Hematopoietic multipotent progenitor cell (in vitro differentiated cells): Measurements from ENCODE around the gene DNAAF8. TPM values are rescaled to one million over a fixed set of nuclear protein-coding genes. Genes with fewer than 3 reads are reported as not detected.
"Not testable (repeated sequence)": the region's sequence is repeated elsewhere in the genome, so short reads cannot be mapped to it uniquely, and the experiment has no call there.

Experiments used
- DNase-seq, 3 donors: peaks; one replicate each; pipeline ENCODE4 v3.0.0-alpha.2; 2011 to 2015; ENCODE audit warnings: low read depth in 2 of 3, low spot score in 2 of 3
- total RNA-seq: library from RNA; depleted of rRNA; stranded (reverse); fragments of >200 nt; gene quantifications from one replicate; pipeline ENCODE4 v1.2.3, GENCODE V29; 2012

Gene DNAAF8
- total RNA-seq, 1 donor = 0.54 TPM

- DNase-seq = no peak
Observed at GRCh38 chr16:4776141-4776705, 41.9 kb downstream of the DNAAF8 start.

GRCh38 chr16:4777339-4778049 is 43.2 kb downstream of the DNAAF8 start:
- DNase-seq = no peak

- no peak for DNase-seq
Observed at GRCh38 chr16:4778050-4778392, 43.7 kb downstream of the DNAAF8 start.

DNA sequence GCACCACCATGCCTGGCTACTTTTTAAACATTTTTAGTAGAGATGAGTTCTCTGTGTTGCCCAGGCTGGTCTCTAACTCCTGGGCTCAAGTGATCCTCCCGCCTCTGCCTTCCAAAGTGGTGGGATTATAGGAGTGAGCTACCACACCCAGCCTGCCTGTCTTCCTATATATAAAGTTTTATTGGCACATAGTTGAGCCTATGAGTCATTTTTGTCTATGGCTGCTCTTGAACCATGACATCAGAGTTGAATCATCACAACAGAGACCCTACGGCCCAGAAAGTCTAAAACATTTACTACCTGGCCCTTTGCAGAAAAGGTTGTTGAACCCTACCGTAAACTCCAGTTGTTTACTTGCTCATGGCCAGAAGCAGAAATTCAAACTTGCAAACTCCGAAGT is 45.9 kb downstream of the DNAAF8 start:
- DNase-seq = no peak

DNA sequence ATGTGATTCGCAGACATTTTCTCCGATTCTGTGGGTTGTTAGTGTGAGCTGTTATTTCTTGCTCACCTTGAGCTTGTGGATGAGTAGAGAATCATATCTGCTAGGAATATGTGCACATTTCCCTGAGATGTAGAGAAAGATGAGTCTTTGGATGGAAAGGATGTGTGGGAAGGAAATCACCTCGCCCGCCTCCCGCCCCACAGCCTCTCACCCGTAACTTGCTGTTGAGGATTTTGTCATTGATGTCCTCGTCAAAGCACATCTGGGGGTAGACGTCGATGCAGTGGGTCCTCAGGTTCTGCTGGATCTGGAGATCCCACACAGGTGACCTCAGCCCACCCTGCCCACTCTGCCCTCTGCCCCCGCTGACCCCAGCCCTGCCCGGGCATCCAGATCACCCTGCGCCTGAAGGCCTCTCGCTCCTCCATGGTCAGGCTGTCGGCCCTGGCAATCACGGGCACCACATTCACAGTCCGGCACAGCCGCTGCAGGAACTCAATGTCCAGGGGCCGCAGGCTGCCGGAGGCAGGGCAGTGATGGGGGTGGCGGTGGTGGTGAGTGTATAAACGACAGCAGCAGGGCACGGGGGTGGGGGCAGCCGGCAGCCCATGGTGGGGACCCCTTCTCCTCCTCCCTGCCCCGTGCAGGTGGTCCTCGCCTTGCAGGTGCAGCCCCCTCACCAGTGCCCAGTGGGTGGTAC is 49.1 kb downstream of the DNAAF8 start:
- DNase-seq = no peak

- DNase-seq = no peak
Observed at GRCh38 chr16:4783951-4784336, 49.6 kb downstream of the DNAAF8 start.

DNA sequence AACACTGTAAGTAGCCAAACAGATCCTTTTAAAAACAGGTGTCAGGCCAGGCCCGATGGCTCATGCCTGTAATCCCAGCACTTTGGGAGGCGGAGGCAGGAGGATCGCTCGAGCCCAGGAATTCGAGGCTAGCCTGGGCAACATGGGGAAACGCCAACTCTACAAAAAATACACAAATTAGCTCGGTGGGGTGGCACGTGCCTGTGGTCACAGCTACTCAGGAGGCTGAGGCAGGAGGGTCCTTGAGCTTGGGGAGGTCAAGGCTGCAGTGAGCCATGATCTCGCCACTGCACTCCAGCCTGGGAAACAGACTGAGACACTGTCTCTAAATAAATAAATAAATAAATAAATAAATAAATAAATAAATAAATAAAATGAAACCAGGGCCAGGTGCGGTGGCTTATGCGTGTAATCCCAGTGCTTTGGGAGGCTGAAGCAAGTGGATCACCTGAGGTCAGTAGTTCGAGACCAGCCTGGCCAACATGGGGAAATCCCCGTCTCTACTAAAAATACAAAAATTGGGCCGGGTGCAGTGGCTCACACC is 50.2 kb downstream of the DNAAF8 start:
- DNase-seq = not testable (repeated sequence)

- no peak for DNase-seq
Observed at GRCh38 chr16:4785758-4786433, 51.6 kb downstream of the DNAAF8 start.

DNA sequence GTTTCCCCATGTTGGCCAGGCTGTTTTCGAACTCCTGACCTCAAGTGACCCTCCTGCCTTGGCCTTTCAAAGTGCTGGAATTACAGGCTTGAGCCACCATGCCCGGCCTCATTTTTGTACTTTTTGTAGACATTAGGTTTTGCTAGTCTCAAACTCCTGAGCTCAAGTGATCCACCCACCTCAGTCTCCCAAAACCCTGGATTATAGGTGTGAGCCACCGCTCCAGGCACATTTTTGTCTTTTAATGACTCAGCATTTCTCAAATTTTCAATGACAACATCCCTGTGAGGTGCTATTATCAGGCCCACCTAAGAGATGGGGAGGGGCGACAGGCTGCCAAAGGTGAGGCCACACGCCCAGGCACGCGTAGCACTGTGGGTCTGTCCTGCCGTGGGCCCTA is 52.7 kb downstream of the DNAAF8 start:
- no peak for DNase-seq

GRCh38 chr16:4787627-4788482 is 53.5 kb downstream of the DNAAF8 start, which contains the start of gene SEPTIN12:
TSS of gene SEPTIN12 (minus strand) at chr16:4788345. CDS start at chr16:4787645, 700 bp downstream.
- DNase-seq = no peak

GRCh38 chr16:4788489-4788889 is 54.2 kb downstream of the DNAAF8 start:
- no peak for DNase-seq

DNA sequence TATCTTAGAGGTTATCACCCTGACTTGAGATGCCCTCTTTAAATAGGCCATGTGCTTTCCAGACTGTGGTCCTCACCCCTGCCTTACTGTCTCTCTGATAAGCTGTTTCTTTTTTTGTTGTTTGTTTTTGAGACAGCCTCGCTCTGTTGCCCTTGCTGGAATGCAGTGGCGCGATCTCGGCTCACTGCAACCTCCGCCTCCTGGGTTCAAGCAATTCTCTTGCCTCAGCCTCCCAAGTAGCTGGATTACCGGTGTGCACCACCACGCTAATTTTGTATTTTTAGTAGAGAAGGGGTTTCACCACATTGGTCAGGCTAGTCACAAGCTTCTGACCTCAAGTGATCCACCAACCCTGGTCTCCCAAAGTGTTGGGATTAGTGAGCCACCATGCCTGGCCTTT is 54.6 kb downstream of the DNAAF8 start:
- no peak for DNase-seq

GRCh38 chr16:4790261-4790660 is 55.9 kb downstream of the DNAAF8 start:
- no peak for DNase-seq

- DNase-seq = no peak
Observed at GRCh38 chr16:4790871-4791270, 56.5 kb downstream of the DNAAF8 start.

GRCh38 chr16:4792951-4793513 is 58.7 kb downstream of the DNAAF8 start:
- DNase-seq = no peak

- no peak for DNase-seq
Observed at GRCh38 chr16:4795181-4795827, 61.0 kb downstream of the DNAAF8 start, which contains the start of gene SMIM22. TSS of gene SMIM22 (plus strand) at chr16:4795369. CDS start at chr16:4795735, 366 bp downstream.

- no peak for DNase-seq
Observed at GRCh38 chr16:4795828-4796572, 61.7 kb downstream of the DNAAF8 start.

DNA sequence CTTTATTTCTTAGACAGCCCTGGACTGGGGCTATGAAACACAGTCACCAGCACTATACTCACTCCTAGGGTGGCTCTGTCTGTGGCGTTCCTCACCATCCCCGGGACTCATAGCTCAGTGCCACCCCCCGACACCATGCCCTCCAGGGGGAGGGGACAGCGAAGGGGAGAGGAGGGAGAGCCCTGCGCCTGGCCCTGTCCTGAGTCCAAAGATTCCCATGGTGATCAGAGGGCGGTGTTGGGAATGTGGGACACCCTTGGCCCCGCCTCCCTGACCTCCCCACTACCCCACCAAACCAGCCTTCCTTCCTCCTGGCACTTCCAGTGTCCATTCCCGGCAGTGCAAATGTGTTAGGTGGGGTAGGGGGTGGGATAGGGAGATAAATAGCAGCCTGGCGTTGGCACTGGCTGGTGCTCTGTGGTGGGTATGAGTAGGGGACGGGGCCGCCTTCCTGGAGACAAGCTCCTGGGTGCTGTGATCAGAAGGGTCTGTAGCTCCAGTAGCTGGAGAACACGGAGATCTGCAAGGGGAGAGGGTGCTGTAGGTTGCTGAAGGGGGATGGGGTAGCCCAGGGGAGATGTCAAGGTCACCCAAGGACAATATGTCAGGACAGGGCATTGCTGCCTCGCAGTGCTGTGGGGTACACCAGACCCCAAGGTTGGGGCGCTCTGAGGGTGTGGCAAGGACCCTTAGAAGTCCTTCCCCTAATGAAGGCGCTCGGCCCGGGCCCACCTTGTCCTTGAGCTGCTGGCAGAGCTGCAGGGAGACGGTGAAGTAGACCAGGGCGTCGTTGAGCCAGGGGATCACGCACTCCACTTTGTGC is 62.9 kb downstream of the DNAAF8 start:
- no peak for DNase-seq
